GM18868 (cell line): ENCODE results near the gene ADAMTS7.
"Not testable (repeated sequence)": the region's sequence is repeated elsewhere in the genome, so short reads cannot be mapped to it uniquely, and the experiment has no call there.

Experiments used
- ATAC-seq: cut with Tn5 transposase; IDR thresholded peaks from one replicate; pipeline ENCODE4 v1.9.1; 2021; ENCODE audit warnings: mild to moderate bottlenecking, moderate library complexity; ENCODE audit not compliant: unreplicated experiment

Gene ADAMTS7

GRCh38 chr15:78831229-78832207 lies 20.3 kb upstream of the ADAMTS7 start:
- no peak for ATAC-seq

GRCh38 chr15:78830514-78831228 lies 19.4 kb upstream of the ADAMTS7 start:
- ATAC-seq, result no peak

- no peak for ATAC-seq
Measured at GRCh38 chr15:78828920-78829319, 17.7 kb upstream of the ADAMTS7 start.

GRCh38 chr15:78822514-78822913 lies 11.2 kb upstream of the ADAMTS7 start:
- no peak for ATAC-seq

GRCh38 chr15:78811825-78812183 lies 540 bp upstream of the ADAMTS7 start:
- no peak for ATAC-seq

- ATAC-seq, result peak; percentile 6
Measured at GRCh38 chr15:78810362-78811123, 721 bp downstream of the ADAMTS7 start.

GRCh38 chr15:78810003-78810361 lies 1.3 kb downstream of the ADAMTS7 start:
- ATAC-seq, result no peak

- no peak for ATAC-seq
Measured at GRCh38 chr15:78808550-78808949, 2.7 kb downstream of the ADAMTS7 start.

GRCh38 chr15:78807359-78807758 lies 3.9 kb downstream of the ADAMTS7 start:
- ATAC-seq, result no peak

- ATAC-seq, result no peak
Measured at GRCh38 chr15:78804391-78804792, 6.9 kb downstream of the ADAMTS7 start.

- ATAC-seq, result no peak
Measured at GRCh38 chr15:78800806-78801205, 10.5 kb downstream of the ADAMTS7 start.

- ATAC-seq, result no peak
Measured at GRCh38 chr15:78800189-78800588, 11.1 kb downstream of the ADAMTS7 start.

- ATAC-seq, result not testable (repeated sequence)
Measured at GRCh38 chr15:78799102-78799501, 12.2 kb downstream of the ADAMTS7 start.

GRCh38 chr15:78798355-78798754 lies 12.9 kb downstream of the ADAMTS7 start:
- ATAC-seq, result not testable (repeated sequence)

GRCh38 chr15:78797951-78798350 lies 13.3 kb downstream of the ADAMTS7 start:
- no peak for ATAC-seq

GRCh38 chr15:78796510-78796909 lies 14.8 kb downstream of the ADAMTS7 start:
- ATAC-seq, result no peak

GRCh38 chr15:78795043-78795442 lies 16.2 kb downstream of the ADAMTS7 start:
- no peak for ATAC-seq

GRCh38 chr15:78794446-78794845 lies 16.8 kb downstream of the ADAMTS7 start:
- ATAC-seq, result not testable (repeated sequence)

- ATAC-seq, result no peak
Measured at GRCh38 chr15:78791357-78791756, 19.9 kb downstream of the ADAMTS7 start.

- no peak for ATAC-seq
Measured at GRCh38 chr15:78790027-78790426, 21.2 kb downstream of the ADAMTS7 start.

GRCh38 chr15:78789615-78790014 lies 21.6 kb downstream of the ADAMTS7 start:
- ATAC-seq, result no peak
